NCI-H146 treated with DMSO at 0.1 percent for 48 hours (cell line): Measurements from ENCODE around the gene ITPR2.

Experiments used
- DNase-seq: peaks from one replicate; lab custom pipeline; 2025; ENCODE audit not compliant: unreplicated experiment; lab: John Stamatoyannopoulos, UW

The ITPR2 gene

GRCh38 chr12:26825459-26826016, 7.5 kb downstream of the ITPR2 start:
- no peak for DNase-seq

DNA sequence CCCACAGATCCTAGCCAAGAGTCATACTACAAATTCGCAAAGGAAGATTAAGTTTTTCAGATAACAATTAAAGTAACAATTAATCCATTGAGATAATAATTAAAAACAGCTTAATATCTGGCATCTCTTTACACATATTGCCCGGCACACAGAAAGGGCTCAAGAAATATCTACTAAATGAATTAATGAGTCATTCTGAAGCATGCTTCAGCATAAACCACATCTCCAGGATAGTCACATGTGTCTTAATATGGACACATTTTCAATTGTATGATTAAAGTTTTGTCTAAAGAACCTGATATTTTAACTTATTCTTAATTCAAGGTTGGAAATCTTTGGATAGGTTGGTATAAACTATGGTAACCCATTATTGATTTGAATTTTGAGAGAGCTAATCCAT, 9.6 kb downstream of the ITPR2 start:
- no peak for DNase-seq

GRCh38 chr12:26822026-26822425, 11.0 kb downstream of the ITPR2 start:
- no peak for DNase-seq

DNA sequence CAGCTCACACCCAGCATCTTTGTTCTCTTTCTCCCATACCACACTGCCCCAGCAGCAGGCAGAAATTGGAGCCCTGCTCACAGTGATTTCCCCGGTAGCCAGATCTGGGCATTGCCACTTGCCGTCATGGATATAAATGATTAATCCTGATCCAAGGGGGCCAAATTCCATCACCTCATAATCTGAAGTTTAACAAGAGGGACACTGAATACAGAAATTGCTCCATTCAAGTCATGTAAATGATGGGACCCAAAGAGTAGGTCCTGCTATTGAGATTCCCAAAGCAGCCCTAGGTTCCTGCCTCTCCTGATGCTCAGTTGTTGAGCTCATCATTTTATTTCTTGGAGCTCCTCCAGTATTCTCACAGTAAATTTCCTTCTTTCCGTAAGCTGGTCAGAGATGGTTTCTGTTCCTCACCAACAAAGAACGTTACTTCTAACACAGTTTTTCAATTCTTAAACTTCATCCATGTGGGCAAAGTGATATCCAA, 11.7 kb downstream of the ITPR2 start:
- no peak for DNase-seq

DNA sequence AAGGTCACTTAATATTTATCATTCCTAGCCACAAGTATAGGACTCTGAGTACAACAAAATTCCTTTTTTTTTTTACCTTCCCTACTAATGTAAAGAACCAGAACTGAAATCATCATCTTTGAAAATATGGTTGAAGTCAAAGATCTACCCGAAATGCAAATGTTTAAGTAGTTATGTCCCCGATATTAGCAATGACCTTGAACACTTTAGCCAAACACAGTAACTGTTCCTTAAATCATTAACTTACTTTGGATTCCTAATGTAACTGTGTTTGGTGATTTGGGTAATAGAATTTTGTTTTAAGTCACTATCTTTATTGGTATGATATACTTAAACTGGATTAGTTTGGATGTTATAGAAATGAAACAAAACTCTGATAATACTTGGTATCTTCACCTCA, 14.4 kb downstream of the ITPR2 start:
- no peak for DNase-seq

GRCh38 chr12:26818201-26818600, 14.8 kb downstream of the ITPR2 start:
- no peak for DNase-seq

- no peak for DNase-seq
Observed at GRCh38 chr12:26817183-26817591, 15.8 kb downstream of the ITPR2 start.

DNA sequence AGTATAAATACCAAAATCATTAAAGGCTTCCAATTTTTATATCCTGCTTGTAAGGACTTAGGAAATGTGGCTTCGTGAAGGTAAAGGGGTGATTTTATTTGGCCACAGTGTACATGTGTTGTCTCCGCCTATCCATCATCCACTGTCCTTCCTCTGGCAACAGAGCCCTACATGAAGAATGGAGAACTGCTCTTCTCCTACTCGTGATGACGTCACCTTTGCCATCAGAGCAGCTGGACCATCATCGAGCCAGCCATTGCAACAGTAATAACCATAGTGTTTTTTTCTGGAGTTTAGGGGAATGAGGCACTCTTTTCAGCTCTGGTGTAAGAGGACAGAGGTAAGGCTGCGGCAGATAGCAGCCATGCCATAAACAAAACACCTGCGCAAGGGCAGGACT, 19.2 kb downstream of the ITPR2 start:
- DNase-seq, result no peak

DNA sequence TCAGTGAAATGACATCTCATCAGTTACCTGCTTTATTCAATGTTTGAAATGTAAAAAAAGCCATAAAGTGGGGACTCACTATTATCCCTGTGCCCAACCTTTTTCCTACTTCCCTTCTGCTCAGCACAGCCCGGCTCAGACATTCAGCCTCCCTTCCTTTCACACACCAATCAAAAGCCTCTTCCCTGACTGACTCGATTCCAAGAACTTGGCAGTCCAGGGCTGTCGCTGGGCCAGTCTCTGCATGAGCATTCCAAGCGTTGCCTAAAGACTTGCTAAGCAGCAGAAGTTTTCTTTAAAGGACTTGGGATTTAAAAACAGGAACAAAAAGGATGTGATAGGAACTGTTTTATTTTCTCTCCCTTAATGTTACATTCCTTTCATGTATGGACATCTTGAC, 22.7 kb downstream of the ITPR2 start:
- DNase-seq, result no peak

- DNase-seq, result no peak
Observed at GRCh38 chr12:26809611-26810285, 23.2 kb downstream of the ITPR2 start.

GRCh38 chr12:26808766-26809476, 24.1 kb downstream of the ITPR2 start:
- DNase-seq, result no peak

- DNase-seq, result no peak
Observed at GRCh38 chr12:26807292-26807691, 25.7 kb downstream of the ITPR2 start.

DNA sequence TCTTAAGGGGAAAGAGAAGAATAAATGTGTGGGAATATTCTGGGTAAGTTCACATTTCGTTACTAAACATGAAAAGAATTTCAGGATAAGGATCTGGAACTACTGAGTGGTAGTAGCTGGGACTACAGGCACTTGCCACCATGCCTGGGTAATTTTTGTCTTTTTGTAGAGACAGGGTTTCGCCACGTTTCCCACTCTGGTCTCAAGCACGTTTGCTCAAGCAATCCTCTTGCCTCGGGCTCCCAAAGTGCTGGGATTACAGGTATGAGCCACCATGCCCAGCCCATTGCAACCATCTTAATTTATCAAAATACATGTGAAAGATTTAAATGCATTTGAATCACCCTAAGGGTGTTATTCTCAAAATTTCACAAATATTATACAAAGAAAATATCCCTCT, 26.4 kb downstream of the ITPR2 start:
- no peak for DNase-seq

- DNase-seq, result no peak
Observed at GRCh38 chr12:26805401-26805971, 27.5 kb downstream of the ITPR2 start.

DNA sequence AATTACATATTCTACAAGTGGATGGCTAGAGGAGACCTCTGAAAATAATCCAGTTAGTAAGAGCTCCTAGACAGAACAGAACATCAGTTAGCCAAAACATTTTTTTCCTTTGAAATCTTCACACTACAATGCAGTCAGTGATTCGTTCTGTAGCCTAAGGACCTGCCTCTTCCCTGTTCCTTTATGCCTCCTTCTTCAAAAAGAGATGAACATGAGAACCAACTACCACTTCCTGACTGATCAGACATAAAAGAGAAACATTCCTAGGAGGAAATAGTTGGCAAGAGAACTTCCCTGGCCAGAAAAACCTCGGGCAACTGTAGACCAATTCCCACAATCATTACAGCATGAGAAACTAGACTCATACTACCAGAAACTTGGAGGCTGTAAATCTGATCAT, 29.4 kb downstream of the ITPR2 start:
- no peak for DNase-seq

DNA sequence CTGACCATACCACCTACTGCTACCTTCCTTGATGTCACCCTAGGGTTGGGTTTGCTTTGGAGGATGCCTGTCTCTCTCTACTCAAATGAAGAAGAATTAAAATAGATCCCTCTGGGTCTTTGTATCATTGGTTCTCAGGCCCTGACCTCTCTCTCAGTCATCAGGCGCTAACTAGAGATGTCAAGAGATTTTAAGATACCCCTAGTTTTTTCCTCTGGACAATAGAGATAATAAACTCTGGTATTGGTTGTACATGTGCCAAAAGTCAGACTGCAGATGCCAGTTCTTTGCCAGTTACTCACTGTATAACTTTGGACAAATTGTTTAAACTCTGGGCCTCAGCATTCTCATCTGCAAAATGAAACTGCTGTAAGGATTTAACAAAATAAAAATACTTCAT, 31.5 kb downstream of the ITPR2 start:
- DNase-seq, result no peak

DNA sequence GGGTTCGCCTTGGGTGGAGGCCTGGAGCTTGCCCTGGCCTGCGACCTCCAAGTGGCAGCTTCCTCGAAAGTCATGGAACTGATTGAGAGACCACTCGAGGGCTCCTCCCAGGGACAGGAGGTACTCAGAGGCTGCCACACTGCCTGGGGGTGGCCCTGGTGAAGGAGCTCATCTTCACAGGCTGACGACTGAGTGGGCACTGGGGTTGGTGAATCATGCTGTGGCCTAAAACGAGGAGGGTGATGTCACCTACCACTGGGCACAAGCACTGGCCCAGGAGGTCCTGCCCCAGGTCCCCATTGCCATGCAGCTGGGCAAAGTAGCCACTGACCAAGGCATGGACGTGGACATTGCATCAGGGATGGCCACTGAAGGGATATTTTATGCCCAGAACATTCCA, 32.1 kb downstream of the ITPR2 start:
- DNase-seq, result no peak

- no peak for DNase-seq
Observed at GRCh38 chr12:26800347-26800746, 32.6 kb downstream of the ITPR2 start.

DNA sequence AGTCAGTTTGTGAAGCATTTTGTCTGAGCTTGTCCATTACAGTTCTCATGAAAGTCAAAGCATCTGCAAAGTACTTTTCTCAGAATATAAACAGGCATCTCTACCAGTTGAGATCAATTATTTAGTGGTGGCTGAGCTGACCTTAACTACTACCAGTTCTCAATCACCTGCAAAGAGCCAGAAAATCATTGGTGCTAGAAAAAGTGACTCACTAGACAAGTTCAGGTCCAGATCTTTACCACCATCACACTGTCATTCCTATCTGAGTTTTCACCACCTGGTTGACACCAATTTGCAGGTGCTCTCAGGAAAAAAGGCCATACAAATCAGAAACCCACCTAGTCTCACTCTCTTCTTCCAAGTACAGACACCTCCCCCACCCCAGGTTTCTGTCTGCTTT, 33.3 kb downstream of the ITPR2 start:
- no peak for DNase-seq

- DNase-seq, result no peak
Observed at GRCh38 chr12:26798640-26799039, 34.4 kb downstream of the ITPR2 start.

DNA sequence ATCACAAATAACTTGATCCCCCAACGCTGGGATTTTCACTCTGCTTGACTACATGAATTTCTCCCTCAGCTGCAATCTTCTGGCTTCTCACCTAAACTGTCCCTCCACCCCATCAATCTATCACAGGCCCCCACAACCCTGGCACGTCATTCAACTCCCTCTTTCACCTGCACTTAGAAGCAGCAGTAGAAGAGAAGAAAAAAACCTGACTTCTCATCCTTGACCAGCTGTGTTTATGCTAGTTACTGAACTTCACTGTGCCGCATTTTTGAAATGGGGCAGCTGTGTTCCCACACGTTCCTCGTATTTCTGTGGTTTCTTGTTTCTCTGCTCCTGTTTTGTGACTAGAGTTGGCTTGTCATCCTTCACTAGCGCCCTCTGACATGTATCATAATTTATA, 35.0 kb downstream of the ITPR2 start:
- no peak for DNase-seq

GRCh38 chr12:26795910-26796309, 37.1 kb downstream of the ITPR2 start:
- DNase-seq, result peak; percentile 61
